ENCODE measurements around the gene CDX2.

Gene CDX2

DNA sequence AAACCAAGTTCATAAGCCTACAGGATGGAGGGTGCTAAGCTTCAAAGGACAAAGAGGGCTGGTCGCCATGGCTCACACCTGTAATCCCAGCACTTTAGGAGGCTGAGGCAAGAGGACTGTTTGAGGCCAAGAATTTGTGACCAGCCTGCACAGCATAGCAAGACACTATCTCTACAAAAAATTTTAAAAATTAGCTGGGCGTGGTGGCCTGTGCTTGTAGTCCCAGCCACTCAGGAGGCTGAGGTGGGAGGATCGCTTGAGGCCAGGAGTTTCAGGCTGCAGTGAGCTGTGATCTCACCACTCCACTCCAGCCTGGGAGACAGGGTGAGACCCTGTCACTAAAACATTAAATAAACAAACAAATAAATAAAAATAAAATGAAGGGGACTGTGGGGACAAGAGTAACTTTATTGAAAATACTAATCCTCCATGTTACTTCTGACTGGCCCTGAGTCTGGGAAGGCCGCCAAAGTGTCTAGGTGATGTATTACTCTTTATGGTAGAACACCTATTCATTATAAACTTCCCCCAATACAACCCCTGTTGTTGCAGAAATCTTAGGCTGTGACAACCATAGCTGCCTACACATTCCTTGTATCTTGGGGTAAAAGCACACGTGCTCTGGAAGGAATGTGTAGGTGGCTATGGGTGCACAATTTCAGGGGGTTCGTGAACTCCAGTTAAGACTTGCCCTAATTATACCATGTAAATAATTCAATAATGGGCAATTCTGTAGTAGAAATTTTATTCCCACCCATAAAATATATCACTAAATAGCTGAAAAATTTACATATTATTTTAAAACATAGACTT lies 34.0 kb upstream of the CDX2 start:
- H3K27ac ChIP-seq (ENCODE audit: low read depth, low read length) = no peak overlapping the region
- H3F3A ChIP-seq (ENCODE audit: control insufficient read depth, insufficient read depth) = no peaks in the 10 kb centered on the region
- H4K20me1 ChIP-seq (ENCODE audit: control insufficient read depth, insufficient read depth, low read depth, low read length) = no peaks in the 10 kb centered on the region
- H3K36me3 ChIP-seq (ENCODE audit: control insufficient read depth, low read length) = no peaks in the 10 kb centered on the region
- H3K9me3 ChIP-seq (ENCODE audit: control insufficient read depth, insufficient read depth, low read length) = no peaks in the 10 kb centered on the region
- no peaks in the 10 kb centered on the region for H3K9me2 ChIP-seq (replicated peaks; ENCODE audit: control insufficient read depth, low read length)
- TF ChIP-seq EZH2phosphoT487 (IDR thresholded peaks at IDR 0.05; ENCODE audit: borderline replicate concordance, low read length) (no peak), CTCF (IDR thresholded peaks at IDR 0.05; ENCODE audit: low read depth, low read length, poor library complexity, severe bottlenecking) (no peak)
- no peak overlapping the region for H3K4me3 ChIP-seq (ENCODE audit: low read length)
- H3K4me1 ChIP-seq (ENCODE audit: control insufficient read depth, low read length) = peaks cover 4% of the 10 kb centered on the region; the same call in 1 of the 2 replicates
- H3K79me2 ChIP-seq (ENCODE audit: control insufficient read depth, low read length) = no peaks in the 10 kb centered on the region
- no peaks in the 10 kb centered on the region for H3K27me3 ChIP-seq (ENCODE audit: control insufficient read depth, low read length)
- H3K4me2 ChIP-seq (ENCODE audit: low read length) = no peak overlapping the region

- Histone ChIP-seq H3K79me2 (ENCODE audit: control insufficient read depth, low read length) (no peaks in the 10 kb centered on the region), H4K20me1 (ENCODE audit: control insufficient read depth, insufficient read depth, low read depth, low read length) (no peaks in the 10 kb centered on the region), H3K9me2 (replicated peaks; ENCODE audit: control insufficient read depth, low read length) (no peaks in the 10 kb centered on the region), H3K4me1 (ENCODE audit: control insufficient read depth, low read length) (peaks cover 5% of the 10 kb centered on the region; the same call in 1 of the 2 replicates), H3K27me3 (ENCODE audit: control insufficient read depth, low read length) (no peaks in the 10 kb centered on the region), H3K9me3 (ENCODE audit: control insufficient read depth, insufficient read depth, low read length) (no peaks in the 10 kb centered on the region), H3K27ac (ENCODE audit: low read depth, low read length) (no peak overlapping the region), H3F3A (ENCODE audit: control insufficient read depth, insufficient read depth) (0 out of 2 replicates have a peak, but pooled peaks cover 2% of the 10 kb centered on the region), H3K4me2 (ENCODE audit: low read length) (no peak overlapping the region), H3K36me3 (ENCODE audit: control insufficient read depth, low read length) (no peaks in the 10 kb centered on the region), H3K4me3 (ENCODE audit: low read length) (no peak overlapping the region)
- TF ChIP-seq EZH2phosphoT487 (IDR thresholded peaks at IDR 0.05; ENCODE audit: borderline replicate concordance, low read length) = no peak
- TF ChIP-seq CTCF (IDR thresholded peaks at IDR 0.05; ENCODE audit: low read depth, low read length, poor library complexity, severe bottlenecking) = no peak
Measured at GRCh38 chr13:28001837-28002473, 32.8 kb upstream of the CDX2 start.

GRCh38 chr13:28001049-28001448 lies 31.9 kb upstream of the CDX2 start:
- Histone ChIP-seq H4K20me1 (ENCODE audit: control insufficient read depth, insufficient read depth, low read depth, low read length) (no peaks in the 10 kb centered on the region), H3K36me3 (ENCODE audit: control insufficient read depth, low read length) (no peaks in the 10 kb centered on the region), H3K9me2 (replicated peaks; ENCODE audit: control insufficient read depth, low read length) (no peaks in the 10 kb centered on the region), H3K4me1 (ENCODE audit: control insufficient read depth, low read length) (peaks cover 8% of the 10 kb centered on the region; the same call in 1 of the 2 replicates), H3K4me3 (ENCODE audit: low read length) (no peak overlapping the region), H3K79me2 (ENCODE audit: control insufficient read depth, low read length) (no peaks in the 10 kb centered on the region), H3K27ac (ENCODE audit: low read depth, low read length) (no peak overlapping the region), H3K27me3 (ENCODE audit: control insufficient read depth, low read length) (no peaks in the 10 kb centered on the region), H3K9me3 (ENCODE audit: control insufficient read depth, insufficient read depth, low read length) (no peaks in the 10 kb centered on the region), H3F3A (ENCODE audit: control insufficient read depth, insufficient read depth) (0 out of 2 replicates have a peak, but pooled peaks cover 2% of the 10 kb centered on the region), H3K4me2 (ENCODE audit: low read length) (no peak overlapping the region)
- no peak for TF ChIP-seq CTCF (IDR thresholded peaks at IDR 0.05; ENCODE audit: low read depth, low read length, poor library complexity, severe bottlenecking)
- no peak for TF ChIP-seq EZH2phosphoT487 (IDR thresholded peaks at IDR 0.05; ENCODE audit: borderline replicate concordance, low read length)
